Left ventricle myocardium inferior (tissue), 1 donor: Measurements from ENCODE around the gene CREB1. TPM values are rescaled to one million over a fixed set of nuclear protein-coding genes. Genes with fewer than 3 reads are reported as not detected.
"Not testable (repeated sequence)": the region's sequence is repeated elsewhere in the genome, so short reads cannot be mapped to it uniquely, and the experiment has no call there.

Source experiments
- DNase-seq: peaks from one replicate; pipeline ENCODE4 v3.0.0-alpha.2; 2020
- H3K27ac ChIP-seq: fragments of 200-600 bp; replicated peaks from 2 replicates; pipeline ENCODE4 v1.8.0; 2021
- H3K27me3 ChIP-seq: fragments of 200-600 bp; 2 replicates; pipeline ENCODE4 v1.8.0; 2021; ENCODE audit warnings: low read depth
- H3K36me3 ChIP-seq: fragments of 200-600 bp; 2 replicates; pipeline ENCODE4 v1.8.0; 2021
- H3K4me1 ChIP-seq: fragments of 200-600 bp; 2 replicates; pipeline ENCODE4 v1.8.0; 2021
- H3K4me3 ChIP-seq: fragments of 200-600 bp; 2 replicates; pipeline ENCODE4 v1.8.0; 2021; ENCODE audit warnings: mild to moderate bottlenecking, moderate library complexity
- H3K9me3 ChIP-seq: fragments of 200-600 bp; replicated peaks from 2 replicates; pipeline ENCODE4 v1.8.0; 2021
- CTCF ChIP-seq: fragments of 200-600 bp; IDR thresholded peaks from 2 replicates; pipeline ENCODE4 v1.8.0; 2021; ENCODE audit warnings: antibody characterized with exemption, mild to moderate bottlenecking, borderline replicate concordance
- intact Hi-C: fragments of 100-400 bp; cut with micrococcal nuclease; formaldehyde crosslinking; loops from one replicate; pipeline ENCODE4 v1.11.0; 2022
- total RNA-seq: library from RNA; stranded (reverse); fragmentation: NEBNext Ultra II Directional; extraction: Animal tissue kit (Norgen Biotek cat#: 25700); gene quantifications from one replicate; pipeline ENCODE4 v1.2.1, GENCODE V29; 2021
- donor health status: DM: no; HTN: yes; CAD: no; lungs with severe emphysema.

Gene CREB1
- total RNA-seq, 1 donor from 2014 or later: 50.5 TPM

- TF ChIP-seq CTCF: no peak
- no peaks in the 10 kb centered on the region for H3K9me3 ChIP-seq
- DNase-seq: no peak
Measured at GRCh38 chr2:207632575-207633493, 103.1 kb downstream of the CREB1 start.

GRCh38 chr2:207633686-207634085, 103.9 kb downstream of the CREB1 start:
- Histone ChIP-seq H3K4me1 (no peaks in the 10 kb centered on the region), H3K27ac (no peak overlapping the region), H3K9me3 (no peaks in the 10 kb centered on the region), H3K4me3 (no peak overlapping the region), H3K36me3 (no peaks in the 10 kb centered on the region), H3K27me3 (no peaks in the 10 kb centered on the region)
- no peak for DNase-seq
- no peak for TF ChIP-seq CTCF
- intact Hi-C loops: no loop called here

More at GRCh38 chr2:207632575-207633493, 103.1 kb downstream of the CREB1 start:
- H3K4me1 ChIP-seq: no peaks in the 10 kb centered on the region
- no peak overlapping the region for H3K27ac ChIP-seq
- intact Hi-C loops: no loop called here
- H3K27me3 ChIP-seq: no peaks in the 10 kb centered on the region
- no peak overlapping the region for H3K4me3 ChIP-seq
- H3K36me3 ChIP-seq: no peaks in the 10 kb centered on the region

GRCh38 chr2:207635468-207636200, 105.9 kb downstream of the CREB1 start:
- intact Hi-C loops: no loop called here
- no peak for TF ChIP-seq CTCF
- no peak overlapping the region for H3K4me3 ChIP-seq

GRCh38 chr2:207639288-207639687, 109.5 kb downstream of the CREB1 start:
- H3K27me3 ChIP-seq, H3K4me3 ChIP-seq, intact Hi-C loops, H3K9me3 ChIP-seq, H3K27ac ChIP-seq, H3K4me1 ChIP-seq, H3K36me3 ChIP-seq, DNase-seq: not testable (repeated sequence)

More at GRCh38 chr2:207635468-207636200, 105.9 kb downstream of the CREB1 start:
- no peaks in the 10 kb centered on the region for H3K36me3 ChIP-seq
- no peaks in the 10 kb centered on the region for H3K4me1 ChIP-seq
- peaks cover 5% of the 10 kb centered on the region for H3K9me3 ChIP-seq
- H3K27ac ChIP-seq: no peak overlapping the region
- no peaks in the 10 kb centered on the region for H3K27me3 ChIP-seq
- DNase-seq: no peak

- intact Hi-C loops: no loop called here
- Histone ChIP-seq H3K36me3 (no peaks in the 10 kb centered on the region), H3K4me1 (no peaks in the 10 kb centered on the region), H3K9me3 (peaks cover 7% of the 10 kb centered on the region), H3K27ac (no peak overlapping the region), H3K27me3 (no peaks in the 10 kb centered on the region), H3K4me3 (no peak overlapping the region)
- TF ChIP-seq CTCF: no peak
- DNase-seq: no peak
Measured at GRCh38 chr2:207640160-207640559, 110.4 kb downstream of the CREB1 start.
